GM21786 (cell line): ENCODE data around the gene SAYSD1.
A peak's percentile ranks its signal among the peaks of the same experiment; 100 is the strongest.

Source experiments
- ATAC-seq: cut with Tn5 transposase; IDR thresholded peaks from one replicate; pipeline ENCODE4 v1.9.1; 2021; ENCODE audit not compliant: unreplicated experiment

The SAYSD1 gene

GRCh38 chr6:39079197-39080125 is 35.5 kb downstream of the SAYSD1 start:
- ATAC-seq: no peak

- no peak for ATAC-seq
These were observed 36.3 kb downstream of the SAYSD1 start for GRCh38 chr6:39078695-39079094.

- no peak for ATAC-seq
These were observed 36.9 kb downstream of the SAYSD1 start for GRCh38 chr6:39077882-39078594.

GRCh38 chr6:39076623-39077535 is 38.1 kb downstream of the SAYSD1 start:
- peak; percentile 43 for ATAC-seq

- no peak for ATAC-seq
These were observed 39.0 kb downstream of the SAYSD1 start for GRCh38 chr6:39075807-39076622.

- ATAC-seq: no peak
These were observed 39.8 kb downstream of the SAYSD1 start for GRCh38 chr6:39075010-39075686.

- ATAC-seq: no peak
These were observed 40.5 kb downstream of the SAYSD1 start for GRCh38 chr6:39074486-39074885.

- no peak for ATAC-seq
These were observed 41.3 kb downstream of the SAYSD1 start for GRCh38 chr6:39073471-39074355.

GRCh38 chr6:39072830-39073229 is 42.2 kb downstream of the SAYSD1 start:
- ATAC-seq: no peak

- no peak for ATAC-seq
These were observed 46.6 kb downstream of the SAYSD1 start for GRCh38 chr6:39068391-39068790.

GRCh38 chr6:39065561-39065960 is 49.4 kb downstream of the SAYSD1 start:
- no peak for ATAC-seq

- no peak for ATAC-seq
These were observed 51.5 kb downstream of the SAYSD1 start for GRCh38 chr6:39063526-39063925.

- ATAC-seq: no peak
These were observed 52.8 kb downstream of the SAYSD1 start for GRCh38 chr6:39062014-39062740.

GRCh38 chr6:39061588-39061987 is 53.4 kb downstream of the SAYSD1 start:
- ATAC-seq: no peak

GRCh38 chr6:39061182-39061581 is 53.8 kb downstream of the SAYSD1 start:
- ATAC-seq: no peak

- ATAC-seq: no peak
These were observed 54.4 kb downstream of the SAYSD1 start for GRCh38 chr6:39060467-39061160.

- no peak for ATAC-seq
These were observed 55.3 kb downstream of the SAYSD1 start for GRCh38 chr6:39059496-39060310.
